ENCODE measurements around the gene OS9.

DNA sequence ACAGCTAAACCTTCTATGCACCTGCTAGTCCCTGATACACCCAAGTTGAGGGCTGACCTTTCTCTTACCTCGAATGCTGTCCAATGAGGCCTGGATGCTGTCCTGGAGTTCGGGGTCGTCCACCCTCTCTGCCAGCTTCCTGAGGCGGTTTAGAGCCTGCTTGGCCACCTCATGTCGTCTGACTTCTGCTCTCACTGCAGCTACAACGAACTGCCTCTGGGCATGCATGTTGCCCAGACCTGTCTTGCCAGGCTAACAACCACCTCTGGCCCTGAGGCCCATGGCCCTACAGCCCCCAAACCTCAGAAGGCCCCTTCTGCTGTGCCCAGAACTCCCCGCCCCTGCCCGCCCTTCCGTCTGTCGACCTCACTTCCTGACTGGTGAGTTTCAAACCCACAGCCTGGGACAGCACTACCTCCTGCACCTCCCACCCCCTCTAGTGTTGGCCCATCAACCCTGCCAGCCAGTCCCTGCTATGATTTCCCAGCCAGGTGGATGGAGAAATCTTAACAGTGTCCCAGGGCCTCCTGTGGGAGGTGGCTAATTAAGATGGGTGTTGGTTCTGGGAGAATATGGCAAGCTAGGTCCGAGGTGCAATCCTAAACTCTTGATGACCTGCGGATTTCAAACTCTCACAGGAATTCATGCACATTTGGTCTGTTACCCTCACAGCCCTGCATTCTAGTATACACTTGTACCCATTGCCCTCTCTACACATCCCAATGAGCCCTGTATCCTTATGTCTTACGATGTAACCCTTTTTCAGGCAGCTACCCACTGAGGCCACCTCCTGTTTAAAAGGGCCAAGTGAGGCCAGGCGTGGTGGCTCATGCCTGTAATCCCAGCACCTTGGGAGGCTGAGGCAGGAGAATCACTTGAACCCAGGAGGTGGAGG is 48.2 kb downstream of the OS9 start:
- TF ChIP-seq, protein P1, sequence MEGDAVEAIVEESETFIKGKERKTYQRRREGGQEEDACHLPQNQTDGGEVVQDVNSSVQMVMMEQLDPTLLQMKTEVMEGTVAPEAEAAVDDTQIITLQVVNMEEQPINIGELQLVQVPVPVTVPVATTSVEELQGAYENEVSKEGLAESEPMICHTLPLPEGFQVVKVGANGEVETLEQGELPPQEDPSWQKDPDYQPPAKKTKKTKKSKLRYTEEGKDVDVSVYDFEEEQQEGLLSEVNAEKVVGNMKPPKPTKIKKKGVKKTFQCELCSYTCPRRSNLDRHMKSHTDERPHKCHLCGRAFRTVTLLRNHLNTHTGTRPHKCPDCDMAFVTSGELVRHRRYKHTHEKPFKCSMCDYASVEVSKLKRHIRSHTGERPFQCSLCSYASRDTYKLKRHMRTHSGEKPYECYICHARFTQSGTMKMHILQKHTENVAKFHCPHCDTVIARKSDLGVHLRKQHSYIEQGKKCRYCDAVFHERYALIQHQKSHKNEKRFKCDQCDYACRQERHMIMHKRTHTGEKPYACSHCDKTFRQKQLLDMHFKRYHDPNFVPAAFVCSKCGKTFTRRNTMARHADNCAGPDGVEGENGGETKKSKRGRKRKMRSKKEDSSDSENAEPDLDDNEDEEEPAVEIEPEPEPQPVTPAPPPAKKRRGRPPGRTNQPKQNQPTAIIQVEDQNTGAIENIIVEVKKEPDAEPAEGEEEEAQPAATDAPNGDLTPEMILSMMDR (IDR thresholded peaks at IDR 0.05; ENCODE audit: low read depth, low read length, missing input control): no peak
- TF ChIP-seq MAX (IDR thresholded peaks at IDR 0.05) (no peak), TAF1 (conservative IDR thresholded peaks at IDR 0.05) (no peak), REST (IDR thresholded peaks at IDR 0.05) (no peak), RXRA (IDR thresholded peaks at IDR 0.05) (no peak), YY1 (IDR thresholded peaks at IDR 0.05) (no peak), RAD21 (IDR thresholded peaks at IDR 0.05) (no peak), JUND (IDR thresholded peaks at IDR 0.05) (no peak)
- TF ChIP-seq, protein P2, sequence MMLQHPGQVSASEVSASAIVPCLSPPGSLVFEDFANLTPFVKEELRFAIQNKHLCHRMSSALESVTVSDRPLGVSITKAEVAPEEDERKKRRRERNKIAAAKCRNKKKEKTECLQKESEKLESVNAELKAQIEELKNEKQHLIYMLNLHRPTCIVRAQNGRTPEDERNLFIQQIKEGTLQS (IDR thresholded peaks at IDR 0.05): no peak
